Lower lobe of right lung (tissue), 2 donors: ENCODE results near the gene MTCL1. TPM values are rescaled to one million over a fixed set of nuclear protein-coding genes. Genes with fewer than 3 reads are reported as not detected.

ENCODE experiments used
- ATAC-seq, 2 donors: fragments of 200-7000 bp; cut with Tn5 transposase; one replicate each; pipeline ENCODE4 v1.9.1; 2020 to 2022; ENCODE audit warnings: mild to moderate bottlenecking in 2 of 2, moderate library complexity in 2 of 2
- DNase-seq: peaks from one replicate; pipeline ENCODE4 v3.0.0-alpha.2; 2020
- H3K27ac ChIP-seq: fragments of 200-600 bp; one replicate; pipeline ENCODE4 v1.8.0; 2022
- H3K27me3 ChIP-seq: fragments of 200-600 bp; one replicate; pipeline ENCODE4 v1.8.0; 2022; ENCODE audit warnings: low read depth
- H3K36me3 ChIP-seq: fragments of 200-600 bp; one replicate; pipeline ENCODE4 v1.8.0; 2022; ENCODE audit warnings: mild to moderate bottlenecking
- H3K4me1 ChIP-seq: fragments of 200-600 bp; one replicate; pipeline ENCODE4 v1.8.0; 2022
- H3K4me3 ChIP-seq: fragments of 200-600 bp; one replicate; pipeline ENCODE4 v1.8.0; 2022; ENCODE audit warnings: mild to moderate bottlenecking
- H3K9me3 ChIP-seq: fragments of 200-600 bp; one replicate; pipeline ENCODE4 v1.8.0; 2022
- intact Hi-C: fragments of 100-400 bp; cut with DNase I; formaldehyde crosslinking; loops from one replicate; pipeline ENCODE4 v1.11.0; 2022
- total RNA-seq: library from RNA; stranded (reverse); fragmentation: NEBNext Ultra II Directional; extraction: Animal tissue kit (Norgen Biotek cat#: 25700); gene quantifications from one replicate; pipeline ENCODE4 v1.2.1, GENCODE V29; 2021
- TF ChIP-seq, protein P1 (sequence below): fragments of 200-600 bp; IDR thresholded peaks from one replicate; pipeline ENCODE4 v1.8.0; 2022; ENCODE audit warnings: antibody characterized with exemption, mild to moderate bottlenecking
- donor health status: DM: no; HTN: yes; CAD: no; lungs with severe emphysema.

The MTCL1 gene
- total RNA-seq, 1 donor from 2014 or later = 7.9 TPM

DNA sequence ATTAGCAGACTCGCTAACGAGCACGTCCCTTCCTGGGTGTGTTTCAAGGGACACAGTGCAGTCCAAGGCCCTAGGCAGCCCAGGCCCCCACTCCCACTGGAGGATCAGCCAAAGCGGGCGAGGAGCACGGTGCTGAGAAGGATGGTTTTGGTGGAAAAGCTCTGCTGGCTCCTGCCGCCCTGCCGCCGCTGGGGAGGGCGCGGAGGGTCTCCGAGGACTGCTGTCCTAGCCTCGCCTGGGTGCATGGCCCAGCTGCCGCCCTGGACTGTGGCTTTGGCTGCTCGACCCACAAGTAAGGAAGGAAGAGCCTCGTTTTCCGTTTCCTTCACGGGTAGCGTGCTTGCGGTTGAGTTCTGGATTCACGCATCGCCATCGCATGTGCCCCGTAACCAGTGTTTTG lies 79.9 kb downstream of the MTCL1 start:
- Histone ChIP-seq H3K27ac (no peak overlapping the region), H3K9me3 (no peaks in the 10 kb centered on the region), H3K4me3 (no peak overlapping the region), H3K36me3 (no peaks in the 10 kb centered on the region), H3K4me1 (no peaks in the 10 kb centered on the region), H3K27me3 (no peaks in the 10 kb centered on the region)
- DNase-seq (no peak), ATAC-seq (no peak)
- intact Hi-C loops = no loop called here
- TF ChIP-seq, protein P1, sequence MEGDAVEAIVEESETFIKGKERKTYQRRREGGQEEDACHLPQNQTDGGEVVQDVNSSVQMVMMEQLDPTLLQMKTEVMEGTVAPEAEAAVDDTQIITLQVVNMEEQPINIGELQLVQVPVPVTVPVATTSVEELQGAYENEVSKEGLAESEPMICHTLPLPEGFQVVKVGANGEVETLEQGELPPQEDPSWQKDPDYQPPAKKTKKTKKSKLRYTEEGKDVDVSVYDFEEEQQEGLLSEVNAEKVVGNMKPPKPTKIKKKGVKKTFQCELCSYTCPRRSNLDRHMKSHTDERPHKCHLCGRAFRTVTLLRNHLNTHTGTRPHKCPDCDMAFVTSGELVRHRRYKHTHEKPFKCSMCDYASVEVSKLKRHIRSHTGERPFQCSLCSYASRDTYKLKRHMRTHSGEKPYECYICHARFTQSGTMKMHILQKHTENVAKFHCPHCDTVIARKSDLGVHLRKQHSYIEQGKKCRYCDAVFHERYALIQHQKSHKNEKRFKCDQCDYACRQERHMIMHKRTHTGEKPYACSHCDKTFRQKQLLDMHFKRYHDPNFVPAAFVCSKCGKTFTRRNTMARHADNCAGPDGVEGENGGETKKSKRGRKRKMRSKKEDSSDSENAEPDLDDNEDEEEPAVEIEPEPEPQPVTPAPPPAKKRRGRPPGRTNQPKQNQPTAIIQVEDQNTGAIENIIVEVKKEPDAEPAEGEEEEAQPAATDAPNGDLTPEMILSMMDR = no peak

DNA sequence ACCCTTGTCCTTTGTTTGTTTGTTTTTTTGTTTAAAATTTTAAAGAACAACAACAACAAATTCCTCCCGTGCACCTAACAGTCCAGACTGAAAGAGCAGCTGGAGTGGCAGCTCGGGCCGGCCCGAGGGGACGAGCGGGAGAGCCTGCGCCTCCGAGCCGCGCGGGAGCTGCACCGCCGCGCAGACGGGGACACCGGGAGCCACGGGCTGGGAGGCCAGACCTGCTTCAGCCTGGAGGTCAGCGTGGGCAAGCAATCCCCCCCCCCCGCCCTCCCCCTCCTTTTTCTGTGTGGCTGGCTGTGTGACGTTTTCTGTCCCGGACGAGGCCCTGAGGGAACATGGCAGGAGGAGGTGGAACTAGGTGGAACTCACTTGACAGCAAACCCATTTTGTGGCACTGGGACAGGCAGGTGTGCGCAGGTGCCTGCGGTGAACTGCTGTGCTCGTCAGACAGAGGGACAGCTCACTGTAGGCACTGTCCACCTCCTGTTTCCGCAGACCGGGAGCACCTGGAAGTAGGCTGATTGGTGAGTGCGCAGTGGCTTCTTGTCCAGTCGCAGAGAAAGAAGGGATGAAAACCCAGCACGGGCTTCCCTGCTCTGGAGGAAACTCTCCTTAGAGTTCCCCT lies 80.6 kb downstream of the MTCL1 start:
- no peak overlapping the region for H3K4me3 ChIP-seq
- H3K27me3 ChIP-seq = no peaks in the 10 kb centered on the region
- ATAC-seq = no peak
- no peak overlapping the region for H3K27ac ChIP-seq
- no peaks in the 10 kb centered on the region for H3K4me1 ChIP-seq
- no peaks in the 10 kb centered on the region for H3K9me3 ChIP-seq
- no peak for DNase-seq
- TF ChIP-seq, protein P1 = no peak
- H3K36me3 ChIP-seq = no peaks in the 10 kb centered on the region
- intact Hi-C loops = no loop called here

DNA sequence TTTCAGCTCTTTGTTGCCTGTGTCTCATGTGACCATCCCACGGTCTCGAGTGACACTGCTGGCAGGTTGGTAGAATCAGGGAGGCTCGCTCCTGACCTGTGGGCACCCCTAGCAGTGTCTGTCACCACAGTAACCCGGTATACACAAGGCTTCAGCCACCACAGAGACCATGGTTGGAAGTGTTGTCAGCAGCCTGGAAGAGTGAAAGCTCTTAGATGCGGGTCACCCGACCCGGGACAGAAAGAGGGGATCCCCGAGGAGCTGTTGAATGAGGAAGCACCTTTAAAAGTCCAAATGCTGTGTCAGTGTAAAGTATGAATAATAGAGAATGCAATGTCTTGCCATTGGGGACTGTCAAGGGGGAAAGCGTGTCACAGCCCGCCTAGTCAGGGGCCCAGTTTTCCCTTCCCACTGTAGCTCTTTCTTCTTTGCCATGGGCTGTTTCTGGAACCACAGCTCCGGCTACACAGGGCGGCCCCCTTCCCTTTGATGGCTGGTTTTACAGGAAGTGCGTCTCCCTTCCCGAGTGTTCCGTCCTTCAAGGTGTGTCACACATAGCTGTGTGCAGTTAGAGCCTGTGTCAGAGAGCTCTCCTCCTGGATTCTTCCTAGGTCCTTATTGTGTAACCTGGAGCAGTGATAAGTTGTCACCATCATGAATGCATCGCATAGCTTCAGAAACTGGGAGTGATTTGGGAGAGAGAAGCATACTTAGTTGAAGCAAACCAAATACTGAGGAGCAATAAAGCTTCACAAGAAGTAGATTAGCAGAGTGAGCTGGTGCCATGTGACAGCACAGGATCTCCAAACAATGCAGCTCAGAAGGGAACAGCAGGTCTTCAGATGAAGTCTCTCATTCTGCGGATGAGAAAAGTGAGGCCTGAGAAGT lies 81.4 kb downstream of the MTCL1 start:
- Histone ChIP-seq H3K4me1 (no peaks in the 10 kb centered on the region), H3K27ac (no peak overlapping the region), H3K27me3 (no peaks in the 10 kb centered on the region), H3K9me3 (no peaks in the 10 kb centered on the region), H3K4me3 (no peak overlapping the region), H3K36me3 (no peaks in the 10 kb centered on the region)
- intact Hi-C loops = no loop called here
- DNase-seq (no peak), ATAC-seq (no peak)
- TF ChIP-seq, protein P1 = no peak

DNA sequence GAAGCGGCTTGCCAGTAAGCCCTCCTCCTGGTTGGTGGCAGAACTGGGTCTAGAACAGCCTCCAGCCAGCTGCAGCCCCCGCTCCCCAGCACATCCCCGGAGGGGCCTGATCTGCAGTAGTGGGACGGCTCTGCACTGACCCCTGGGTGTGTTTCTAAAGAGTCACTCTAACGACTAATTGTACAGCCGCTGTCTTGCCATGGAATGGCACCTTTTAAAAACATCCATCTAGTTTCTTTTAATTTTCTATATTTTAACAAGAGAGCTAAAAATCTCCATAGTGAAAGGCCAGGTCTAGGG lies 82.0 kb downstream of the MTCL1 start:
- DNase-seq (no peak), ATAC-seq (no peak)
- no peaks in the 10 kb centered on the region for H3K36me3 ChIP-seq
- H3K4me3 ChIP-seq = no peak overlapping the region
- intact Hi-C loops = no loop called here
- no peaks in the 10 kb centered on the region for H3K4me1 ChIP-seq
- no peaks in the 10 kb centered on the region for H3K27me3 ChIP-seq
- TF ChIP-seq, protein P1 = no peak
- H3K27ac ChIP-seq = no peak overlapping the region
- H3K9me3 ChIP-seq = no peaks in the 10 kb centered on the region

DNA sequence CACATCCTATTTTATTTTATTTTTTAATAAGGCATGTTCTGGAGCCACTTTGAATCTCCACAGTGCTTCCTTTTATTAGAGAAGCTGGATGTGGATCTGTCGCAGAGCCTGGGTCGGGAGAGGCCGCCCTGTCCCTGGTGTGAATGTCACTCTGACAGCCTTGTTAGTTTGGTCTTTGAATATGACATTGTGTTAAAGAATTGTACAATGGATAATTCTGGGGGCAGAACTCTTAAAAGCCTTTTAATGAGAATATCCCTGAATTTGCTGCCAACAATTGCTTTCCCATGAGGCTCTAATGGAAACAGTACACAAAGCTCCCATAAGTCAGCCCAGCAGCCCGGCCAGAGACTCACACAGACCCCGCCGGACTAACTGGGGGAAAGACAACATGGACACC lies 82.4 kb downstream of the MTCL1 start:
- Histone ChIP-seq H3K9me3 (no peaks in the 10 kb centered on the region), H3K36me3 (no peaks in the 10 kb centered on the region), H3K27me3 (no peaks in the 10 kb centered on the region), H3K4me1 (no peaks in the 10 kb centered on the region), H3K27ac (no peak overlapping the region), H3K4me3 (no peak overlapping the region)
- DNase-seq (no peak), ATAC-seq (no peak)
- intact Hi-C loops = no loop called here
- TF ChIP-seq, protein P1 = no peak
